IPS-15b (cell line): ENCODE measurements around the gene POU1F1.

Source experiments
- H3K27me3 ChIP-seq: one replicate; pipeline ENCODE4 v1.6.1; 2013; ENCODE audit warnings: low read length; ENCODE audit not compliant: control insufficient read depth, insufficient read depth
- H3K36me3 ChIP-seq: one replicate; pipeline ENCODE4 v1.6.1; 2013; ENCODE audit warnings: low read length; ENCODE audit not compliant: control insufficient read depth, insufficient read depth
- H3K4me1 ChIP-seq: one replicate; pipeline ENCODE4 v1.6.1; 2013; ENCODE audit warnings: mild to moderate bottlenecking, low read length; ENCODE audit not compliant: control insufficient read depth, insufficient read depth
- H3K4me3 ChIP-seq: one replicate; pipeline ENCODE4 v1.5.1; 2013; ENCODE audit warnings: low read depth, low read length
- H3K9ac ChIP-seq: one replicate; pipeline ENCODE4 v1.6.1; 2013; ENCODE audit warnings: low read depth, mild to moderate bottlenecking, low read length
- H3K9me3 ChIP-seq: one replicate; pipeline ENCODE4 v1.6.1; 2013; ENCODE audit warnings: mild to moderate bottlenecking, low read length; ENCODE audit not compliant: control insufficient read depth, insufficient read depth

POU1F1 gene

DNA sequence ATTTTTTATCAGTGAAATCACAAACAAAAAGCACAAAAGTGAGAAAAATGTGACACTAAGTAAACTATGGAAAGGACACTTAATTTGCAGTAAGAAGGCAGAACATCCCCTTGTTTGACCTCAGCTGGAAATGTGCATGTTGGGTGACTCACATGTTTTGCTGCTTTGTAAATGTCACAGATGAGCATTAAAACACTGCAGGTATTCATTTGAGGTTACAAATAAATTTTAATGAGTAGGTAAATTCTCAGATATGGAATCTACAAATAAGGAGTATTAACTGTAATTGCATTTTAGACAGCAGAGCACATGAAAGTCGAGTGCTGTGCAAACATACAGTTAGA, 29.0 kb downstream of the POU1F1 start:
- Histone ChIP-seq H3K4me1 (no peaks in the 10 kb centered on the region), H3K9me3 (no peaks in the 10 kb centered on the region), H3K4me3 (no peak overlapping the region), H3K36me3 (no peaks in the 10 kb centered on the region), H3K9ac (no peak overlapping the region), H3K27me3 (no peaks in the 10 kb centered on the region)

DNA sequence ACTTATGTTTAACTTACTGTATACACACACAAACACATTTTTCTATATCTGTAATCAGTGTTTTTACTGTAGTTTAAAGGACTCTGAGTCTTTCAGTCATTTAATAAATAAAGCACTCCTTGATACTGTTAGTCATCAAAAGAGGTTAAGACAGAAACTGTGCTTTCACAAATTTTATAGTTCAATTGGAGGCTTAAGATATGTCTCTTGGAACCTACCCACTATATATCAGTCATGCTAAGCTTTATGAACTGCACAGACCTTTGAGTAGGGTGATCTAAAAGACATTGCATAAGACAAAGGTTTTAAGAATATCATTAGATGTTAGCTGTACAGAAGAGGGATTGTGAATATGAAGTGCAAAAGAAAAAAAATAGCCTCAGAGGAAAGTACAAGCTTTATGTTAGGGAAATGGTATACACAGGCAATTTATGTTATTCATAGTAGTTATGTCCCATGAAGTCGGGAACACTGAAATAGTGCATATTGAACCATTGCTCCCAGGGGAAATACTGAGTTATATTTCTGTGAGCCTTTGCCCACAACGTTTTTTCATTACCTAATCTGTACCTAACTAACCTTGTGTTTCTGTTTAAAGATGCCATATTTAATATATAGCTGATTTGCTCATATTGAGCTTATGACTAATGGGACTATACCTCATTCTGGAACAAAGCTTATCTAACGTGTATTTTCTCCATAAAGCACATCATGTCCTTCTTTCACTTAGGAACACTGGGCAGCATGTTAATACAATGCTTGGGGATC, 29.5 kb downstream of the POU1F1 start:
- H3K4me3 ChIP-seq: no peak overlapping the region
- no peak overlapping the region for H3K9ac ChIP-seq
- no peaks in the 10 kb centered on the region for H3K4me1 ChIP-seq
- no peaks in the 10 kb centered on the region for H3K36me3 ChIP-seq
- no peaks in the 10 kb centered on the region for H3K9me3 ChIP-seq
- H3K27me3 ChIP-seq: no peaks in the 10 kb centered on the region

DNA sequence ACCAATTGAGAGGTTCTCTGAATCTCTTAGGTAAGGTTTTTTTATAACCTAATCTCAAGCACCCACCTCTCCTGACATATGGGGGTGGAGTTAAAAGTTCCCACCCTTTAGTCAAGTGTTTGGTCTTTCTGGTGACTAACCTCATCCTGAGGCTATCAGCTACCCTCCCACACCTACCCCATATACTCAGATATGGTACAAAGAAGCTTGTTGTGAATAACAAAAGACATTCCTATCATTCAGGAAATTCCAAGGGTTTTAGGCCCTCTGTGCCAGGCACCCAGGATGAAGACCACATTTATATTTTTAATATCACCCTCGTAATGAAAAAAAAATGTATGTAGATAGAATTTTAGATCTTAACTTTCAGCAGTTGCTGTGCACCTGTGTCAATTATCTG, 40.3 kb downstream of the POU1F1 start:
- H3K36me3 ChIP-seq: no peaks in the 10 kb centered on the region
- no peak overlapping the region for H3K4me3 ChIP-seq
- H3K27me3 ChIP-seq: no peaks in the 10 kb centered on the region
- no peak overlapping the region for H3K9ac ChIP-seq
- H3K4me1 ChIP-seq: no peaks in the 10 kb centered on the region
- no peaks in the 10 kb centered on the region for H3K9me3 ChIP-seq

DNA sequence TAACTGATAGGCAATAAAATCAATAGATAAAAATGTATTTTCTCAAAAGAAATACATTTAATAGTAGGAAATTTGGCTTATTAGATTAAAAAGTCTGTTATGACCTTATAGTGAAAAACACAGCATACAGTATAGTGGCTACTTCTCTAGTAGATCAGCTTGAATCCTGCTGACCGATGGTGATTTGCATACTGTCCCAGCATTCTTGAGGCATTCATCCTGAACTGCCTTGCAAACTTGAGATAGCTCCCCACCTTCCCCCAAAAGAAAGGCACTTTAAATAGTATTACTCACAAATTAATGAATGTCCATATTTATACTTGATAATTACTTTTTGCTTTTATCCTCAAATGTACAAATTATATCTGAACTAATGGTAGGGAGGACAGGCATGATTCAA, 42.6 kb downstream of the POU1F1 start:
- Histone ChIP-seq H3K9ac (no peak overlapping the region), H3K36me3 (no peaks in the 10 kb centered on the region), H3K4me3 (no peak overlapping the region), H3K4me1 (no peaks in the 10 kb centered on the region), H3K9me3 (no peaks in the 10 kb centered on the region), H3K27me3 (no peaks in the 10 kb centered on the region)

DNA sequence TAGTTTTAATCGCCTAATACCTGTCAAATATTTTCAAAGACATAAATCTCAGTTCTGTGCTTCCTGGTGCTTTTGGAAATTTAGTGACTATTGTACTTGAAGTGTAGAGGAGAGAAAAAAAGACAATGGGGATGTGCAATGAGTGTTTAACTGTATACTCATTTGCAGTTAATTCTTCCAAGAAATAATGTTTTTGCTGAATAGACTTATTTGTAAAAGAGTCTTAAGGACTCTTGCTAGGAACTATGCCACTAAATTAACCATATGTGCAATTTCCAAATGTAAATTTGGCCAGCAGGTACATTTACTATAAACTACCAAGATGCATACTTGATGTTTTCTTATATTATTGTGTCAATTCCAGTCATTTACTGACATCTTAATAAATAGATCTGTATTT, 47.3 kb downstream of the POU1F1 start:
- Histone ChIP-seq H3K4me1 (no peaks in the 10 kb centered on the region), H3K27me3 (no peaks in the 10 kb centered on the region), H3K4me3 (no peak overlapping the region), H3K36me3 (no peaks in the 10 kb centered on the region), H3K9ac (no peak overlapping the region), H3K9me3 (no peaks in the 10 kb centered on the region)

DNA sequence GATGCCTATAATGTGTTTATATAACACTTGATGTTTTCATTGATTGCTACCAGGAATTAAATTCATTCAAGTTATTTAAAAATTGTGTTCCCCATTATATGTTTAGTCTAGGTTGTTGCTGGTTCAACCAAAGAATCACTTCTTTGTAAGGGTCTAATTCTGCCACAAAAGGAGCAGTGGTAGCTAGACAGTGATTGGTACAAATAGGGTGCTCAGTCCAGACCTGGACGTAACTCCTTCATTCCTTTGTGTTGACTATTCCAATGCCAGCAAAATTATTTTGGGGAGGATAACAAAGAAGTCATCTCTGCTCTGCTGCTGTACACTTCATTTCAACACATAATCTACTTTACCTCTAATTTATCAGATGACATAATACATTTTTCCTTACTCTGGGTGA, 48.1 kb downstream of the POU1F1 start:
- Histone ChIP-seq H3K27me3 (no peaks in the 10 kb centered on the region), H3K4me3 (peak overlapping the region; percentile 95), H3K9me3 (no peaks in the 10 kb centered on the region), H3K9ac (no peak overlapping the region), H3K4me1 (no peaks in the 10 kb centered on the region), H3K36me3 (no peaks in the 10 kb centered on the region)

DNA sequence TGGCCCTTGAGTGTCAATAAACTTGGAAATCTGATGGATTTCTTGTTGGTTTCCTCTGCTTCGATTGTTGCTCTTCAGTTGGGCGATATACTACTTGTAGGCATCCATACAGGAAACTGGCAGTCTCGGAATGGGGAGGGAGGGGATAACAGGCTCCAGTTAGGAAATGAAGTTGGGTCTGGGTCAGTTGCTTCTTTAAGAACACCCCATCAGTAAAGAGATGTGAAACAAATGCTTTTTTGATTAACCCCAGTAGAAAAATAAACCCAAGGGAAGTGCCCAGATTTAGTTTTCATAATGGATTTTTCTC, 48.6 kb downstream of the POU1F1 start:
- Histone ChIP-seq H3K27me3 (no peaks in the 10 kb centered on the region), H3K9me3 (no peaks in the 10 kb centered on the region), H3K36me3 (no peaks in the 10 kb centered on the region), H3K9ac (peak overlapping the region; percentile 92), H3K4me1 (no peaks in the 10 kb centered on the region), H3K4me3 (peak overlapping the region; percentile 95)

DNA sequence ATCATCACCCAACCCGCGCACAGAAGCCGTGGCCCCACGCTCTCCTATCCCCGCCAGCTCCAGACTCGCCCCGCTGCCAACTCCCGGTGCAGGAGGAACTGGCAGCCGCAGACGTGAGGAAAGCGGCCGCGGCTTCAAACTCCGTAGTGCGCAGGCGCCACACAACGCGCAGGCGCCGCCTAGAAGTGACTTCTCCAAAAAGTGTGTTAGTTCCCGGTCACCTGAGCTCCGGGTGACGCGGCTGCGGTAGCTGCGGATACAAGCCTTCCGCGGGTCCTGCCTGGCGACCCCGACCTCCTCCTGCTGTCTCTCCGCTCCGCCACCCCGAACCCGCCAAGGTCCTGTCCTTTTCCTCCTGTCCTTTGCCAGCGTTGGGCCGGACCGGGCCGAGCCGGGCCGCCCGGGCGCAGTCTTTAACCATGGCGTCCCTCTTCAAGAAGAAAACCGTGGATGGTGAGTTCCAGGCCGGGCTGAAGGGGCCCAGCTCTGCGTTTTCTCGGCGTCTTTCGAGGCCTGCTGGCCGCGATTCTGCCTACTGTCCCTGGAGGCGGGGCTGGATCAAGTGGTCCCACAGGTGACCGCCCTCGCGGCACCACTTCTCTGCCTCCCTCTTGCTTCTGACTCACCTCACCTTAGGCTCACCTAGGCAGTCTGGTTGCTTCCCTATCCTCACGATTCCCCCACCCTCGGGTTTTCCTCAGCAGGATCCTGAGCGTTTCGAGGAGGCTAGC, 49.1 kb downstream of the POU1F1 start, which contains the start of gene CHMP2B:
CHMP2B (plus strand) TSS at position 206 of the 731 bp plus-strand sequence; CDS start at position 420, 214 bp downstream.
- Histone ChIP-seq H3K4me3 (peak within 1 kb of the TSS; percentile 95), H3K27me3 (no peaks in the 10 kb centered on the region), H3K36me3 (no peaks in the 10 kb centered on the region)

DNA sequence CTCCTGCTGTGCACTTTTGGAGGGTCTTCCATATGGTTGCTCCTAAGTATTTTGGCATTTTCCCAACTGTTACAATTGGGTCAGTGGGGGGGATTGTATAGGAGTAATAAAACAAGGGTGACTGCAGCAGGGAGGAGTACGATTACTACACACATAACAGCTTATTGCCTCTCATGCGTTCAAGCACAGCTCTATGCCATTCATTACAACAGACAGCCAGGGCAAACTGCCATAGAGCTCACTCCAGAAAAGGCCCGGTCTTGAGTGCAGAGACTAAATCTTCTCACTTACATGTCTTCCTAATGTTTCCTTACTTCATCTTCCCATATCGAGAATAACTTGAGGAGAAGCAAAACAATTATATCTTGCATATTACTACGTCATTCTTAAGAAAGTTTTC, 50.7 kb downstream of the POU1F1 start:
- no peaks in the 10 kb centered on the region for H3K27me3 ChIP-seq
- H3K9ac ChIP-seq: no peak overlapping the region
- no peaks in the 10 kb centered on the region for H3K4me1 ChIP-seq
- H3K4me3 ChIP-seq: no peak overlapping the region
- no peaks in the 10 kb centered on the region for H3K36me3 ChIP-seq
- H3K9me3 ChIP-seq: no peaks in the 10 kb centered on the region

More for the DNA sequence above, 49.1 kb downstream of the POU1F1 start, which contains the start of gene CHMP2B:
- Histone ChIP-seq H3K4me1 (no peaks in the 10 kb centered on the region), H3K9me3 (no peaks in the 10 kb centered on the region), H3K9ac (peak within 1 kb of the TSS; percentile 92)

DNA sequence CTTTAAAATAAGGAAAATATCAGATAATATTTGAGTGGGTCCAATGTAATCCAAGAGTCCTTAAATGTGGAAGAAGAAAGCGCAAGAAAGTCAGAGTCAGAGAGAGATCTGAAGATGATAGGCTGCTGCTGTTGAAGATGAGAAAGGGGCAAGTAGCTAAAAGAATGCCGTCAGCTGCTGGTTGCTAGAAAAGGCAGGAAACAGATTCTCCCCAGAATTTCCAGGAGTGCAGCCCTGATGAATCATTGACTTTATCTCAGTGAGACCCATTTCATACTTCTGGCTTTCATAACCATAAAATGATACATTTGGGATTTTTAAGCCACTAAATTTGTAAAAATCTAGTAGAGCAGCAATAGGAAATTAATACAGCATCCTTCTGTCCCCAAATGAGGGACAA, 56.8 kb downstream of the POU1F1 start:
- Histone ChIP-seq H3K36me3 (no peaks in the 10 kb centered on the region), H3K9me3 (no peaks in the 10 kb centered on the region), H3K4me3 (no peak overlapping the region), H3K9ac (no peak overlapping the region), H3K4me1 (no peaks in the 10 kb centered on the region), H3K27me3 (no peaks in the 10 kb centered on the region)

DNA sequence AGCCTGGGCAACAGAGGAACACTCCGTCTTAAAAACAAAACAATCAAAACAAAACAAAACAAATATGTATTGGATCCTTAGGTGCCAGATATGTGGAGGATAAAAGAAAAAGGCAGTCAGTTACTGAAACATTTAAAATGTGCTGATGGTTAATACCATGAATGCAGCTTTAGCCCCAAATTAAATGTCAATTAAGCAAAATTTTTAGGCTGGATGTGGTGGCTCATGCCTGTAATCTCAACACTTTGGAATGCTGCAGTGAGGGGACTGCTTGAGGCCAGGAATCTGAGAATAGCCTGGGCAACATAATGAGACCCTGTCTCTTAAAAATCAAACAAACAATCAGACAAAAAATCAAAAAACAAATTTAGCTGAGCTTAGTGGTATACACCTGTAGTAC, 57.8 kb downstream of the POU1F1 start:
- Histone ChIP-seq H3K36me3 (no peaks in the 10 kb centered on the region), H3K4me1 (no peaks in the 10 kb centered on the region), H3K9ac (no peak overlapping the region), H3K9me3 (no peaks in the 10 kb centered on the region), H3K27me3 (no peaks in the 10 kb centered on the region), H3K4me3 (no peak overlapping the region)
